GM19025 (cell line): Measurements from ENCODE around the gene NPAS1.
"Not testable (repeated sequence)": the region's sequence is repeated elsewhere in the genome, so short reads cannot be mapped to it uniquely, and the experiment has no call there.

Experiments
- ATAC-seq: cut with Tn5 transposase; IDR thresholded peaks from one replicate; pipeline ENCODE4 v1.9.1; 2021; ENCODE audit warnings: mild to moderate bottlenecking, low read depth, moderate library complexity; ENCODE audit not compliant: unreplicated experiment

Gene NPAS1

DNA sequence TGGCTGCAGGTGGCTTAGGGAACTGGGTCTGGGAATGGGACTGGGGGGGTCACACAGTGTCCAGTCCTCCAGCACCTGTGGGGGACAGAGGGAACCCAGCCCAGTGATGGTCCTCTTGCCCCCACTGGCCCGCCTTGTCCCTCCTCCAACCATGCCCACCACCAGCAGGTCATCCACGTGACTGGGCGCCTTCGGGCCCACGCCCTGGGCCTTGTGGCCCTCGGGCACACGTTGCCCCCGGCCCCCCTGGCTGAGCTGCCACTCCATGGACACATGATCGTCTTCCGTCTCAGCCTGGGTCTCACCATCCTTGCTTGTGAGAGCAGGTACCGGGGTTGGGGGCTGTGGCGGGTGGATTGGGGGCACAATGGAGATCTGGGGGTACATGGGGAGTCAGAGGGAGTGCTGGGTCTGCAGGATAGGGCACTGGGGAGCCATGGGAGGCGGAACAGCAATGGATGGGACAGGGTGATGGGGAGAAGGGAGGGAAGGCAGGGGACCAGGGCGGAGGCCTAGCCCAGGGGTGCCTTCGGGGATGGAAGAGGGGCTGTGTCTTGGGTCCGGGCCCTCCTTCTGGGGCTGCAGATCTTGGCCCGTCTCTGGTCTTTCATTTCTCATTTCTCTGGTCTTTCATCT lies 19.7 kb downstream of the NPAS1 start:
- no peak for ATAC-seq

DNA sequence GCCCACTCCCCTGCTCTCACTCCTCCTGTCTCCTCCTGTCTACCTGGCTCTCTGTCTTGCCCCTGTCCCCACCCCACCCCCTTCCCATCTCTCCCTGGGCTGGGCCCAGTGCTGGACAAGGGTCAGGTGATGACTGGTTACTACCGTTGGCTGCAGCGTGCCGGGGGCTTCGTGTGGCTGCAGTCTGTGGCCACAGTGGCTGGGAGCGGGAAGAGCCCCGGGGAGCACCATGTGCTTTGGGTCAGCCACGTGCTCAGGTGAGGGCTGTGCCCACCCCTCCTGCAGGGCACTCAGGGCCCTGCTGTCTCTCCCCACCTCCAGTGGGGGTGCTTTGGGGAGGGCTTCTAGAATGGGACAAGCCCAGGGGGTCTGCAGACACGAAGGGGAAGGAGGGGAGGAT lies 21.2 kb downstream of the NPAS1 start:
- ATAC-seq = no peak

DNA sequence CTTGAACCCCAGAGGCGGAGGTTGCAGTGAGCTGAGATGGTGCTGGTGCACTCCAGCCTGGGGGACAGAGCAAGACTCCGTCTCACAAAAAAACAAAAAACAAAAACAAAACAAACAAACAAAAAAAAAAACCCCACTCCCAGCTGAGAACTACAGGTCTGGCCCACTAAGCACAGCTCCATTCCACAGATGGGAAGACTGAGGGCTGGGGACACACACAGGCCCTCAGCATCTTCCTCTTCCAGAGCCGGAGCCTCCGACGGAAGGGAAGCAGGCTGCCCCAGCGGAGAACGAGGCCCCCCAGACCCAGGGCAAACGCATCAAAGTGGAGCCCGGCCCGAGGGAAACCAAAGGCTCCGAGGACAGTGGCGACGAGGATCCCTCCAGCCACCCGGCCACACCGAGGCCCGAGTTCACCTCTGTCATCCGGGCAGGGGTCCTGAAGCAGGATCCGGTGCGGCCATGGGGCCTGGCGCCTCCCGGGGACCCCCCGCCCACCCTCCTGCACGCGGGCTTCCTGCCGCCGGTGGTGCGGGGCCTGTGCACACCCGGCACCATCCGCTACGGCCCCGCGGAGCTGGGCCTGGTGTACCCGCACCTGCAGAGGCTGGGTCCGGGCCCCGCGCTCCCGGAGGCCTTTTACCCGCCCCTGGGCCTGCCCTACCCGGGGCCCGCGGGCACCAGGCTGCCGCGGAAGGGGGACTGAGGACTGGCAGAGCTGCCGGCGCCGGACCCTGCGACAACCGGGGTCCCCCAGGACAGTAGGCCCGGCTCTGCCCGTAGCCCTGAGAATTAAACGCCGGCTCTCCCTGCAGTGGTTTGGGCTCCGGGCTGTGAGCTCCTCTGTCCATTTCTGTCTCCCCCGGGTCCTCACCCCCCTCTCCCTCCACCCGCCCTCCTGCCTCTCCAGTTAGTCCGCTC lies 25.6 kb downstream of the NPAS1 start:
- no peak for ATAC-seq

DNA sequence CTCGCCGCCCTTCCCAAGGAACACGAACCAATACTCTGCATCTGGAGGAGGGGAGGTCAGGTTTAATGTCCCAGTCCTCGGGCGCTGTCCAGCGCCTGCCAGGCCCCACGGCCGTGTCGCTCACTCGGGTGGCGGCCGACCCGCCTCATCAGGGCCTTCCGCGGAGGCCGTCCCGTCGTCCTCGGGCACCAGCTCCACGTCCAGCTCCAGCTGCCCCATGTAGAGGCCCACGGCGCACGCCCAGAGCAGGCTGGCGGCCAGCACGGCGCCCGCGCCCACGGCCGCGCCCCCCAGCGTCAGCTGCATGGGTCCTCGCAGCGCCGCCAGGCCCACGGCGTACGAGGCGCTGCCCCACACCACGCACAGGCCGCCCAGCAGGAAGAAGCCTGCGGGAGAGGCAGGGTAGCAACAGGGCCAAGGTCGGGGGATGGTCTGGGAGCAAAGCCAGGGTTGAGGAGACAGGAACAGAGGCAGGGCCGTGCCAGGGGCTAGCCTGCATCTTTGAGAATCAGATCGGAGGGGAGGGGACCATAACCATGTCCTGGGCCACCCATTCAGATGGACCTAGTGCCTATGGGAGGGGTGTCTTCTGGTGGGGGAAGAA lies 26.3 kb downstream of the NPAS1 start:
- no peak for ATAC-seq

DNA sequence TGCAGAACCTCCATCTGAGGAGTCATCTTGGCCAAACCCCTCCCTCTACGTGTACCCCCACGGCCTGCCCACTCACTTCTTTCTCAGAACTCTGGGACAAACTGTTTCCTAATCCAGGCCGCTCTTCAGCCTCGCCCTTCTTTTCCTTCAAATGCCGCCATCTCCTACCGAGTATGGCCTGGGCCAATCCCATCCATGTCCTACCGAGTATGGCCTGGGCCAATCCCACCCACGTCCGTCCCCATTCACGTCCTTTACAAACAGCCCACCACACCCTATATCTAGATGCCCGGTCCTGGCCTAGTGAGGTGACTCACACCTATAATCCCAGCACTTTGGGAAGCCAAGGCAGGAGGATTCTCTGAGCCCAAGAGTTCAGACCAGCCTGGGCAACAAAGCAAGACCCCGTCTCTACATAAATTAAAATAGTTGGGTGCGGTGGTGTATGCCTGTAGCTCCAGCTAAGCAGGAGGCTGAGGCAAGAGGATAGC lies 27.7 kb downstream of the NPAS1 start:
- ATAC-seq = no peak

DNA sequence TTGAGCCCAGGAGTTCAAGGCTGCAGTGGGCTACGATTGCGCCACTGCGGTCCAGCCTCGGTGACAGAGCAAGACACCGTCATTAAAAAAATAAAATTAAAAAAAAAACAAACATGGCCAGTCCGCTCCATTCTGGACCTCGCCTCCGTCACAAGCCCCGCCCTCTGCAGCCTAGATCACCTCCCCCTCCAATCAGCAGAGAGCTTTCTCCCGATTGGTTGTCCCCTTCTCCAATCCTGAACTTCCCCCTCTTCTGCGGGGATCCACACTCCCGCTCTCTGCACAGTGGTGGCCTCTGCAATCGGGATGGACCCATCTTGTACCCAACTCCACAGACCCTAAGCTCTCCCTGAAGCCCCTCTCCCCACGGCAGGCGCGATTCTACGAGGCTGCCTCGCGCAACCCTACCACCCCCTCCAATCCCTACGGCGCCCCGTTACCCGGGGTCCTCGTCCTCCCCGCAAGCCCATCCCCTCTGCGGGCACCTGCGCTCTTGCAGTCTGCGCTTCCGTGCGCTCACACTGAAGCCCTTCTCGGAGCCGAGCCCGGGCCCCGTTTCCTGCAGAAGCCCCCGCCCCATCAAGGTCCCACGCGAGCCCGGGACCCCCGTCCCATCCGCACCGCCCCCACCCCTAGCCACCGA lies 28.2 kb downstream of the NPAS1 start:
- ATAC-seq = peak; percentile 16

DNA sequence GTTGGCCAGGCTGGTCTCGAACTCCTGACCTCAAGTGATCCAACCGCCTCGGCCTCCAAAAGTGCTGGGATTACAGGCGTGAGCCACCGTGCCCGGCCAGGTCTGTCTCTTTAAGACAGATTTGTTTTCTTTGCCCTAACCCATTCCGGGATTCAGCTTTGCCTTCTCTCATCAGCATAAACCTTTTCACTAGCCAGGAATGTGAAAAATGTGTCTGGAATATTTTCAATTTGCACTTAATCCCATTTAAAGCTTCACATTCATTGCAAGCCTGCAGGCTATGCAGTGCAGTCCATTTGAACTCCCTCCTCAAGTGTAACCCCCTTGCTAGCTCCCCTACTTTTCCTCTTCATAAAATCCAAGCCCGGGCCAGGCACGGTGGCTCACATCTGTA lies 29.7 kb downstream of the NPAS1 start:
- no peak for ATAC-seq

DNA sequence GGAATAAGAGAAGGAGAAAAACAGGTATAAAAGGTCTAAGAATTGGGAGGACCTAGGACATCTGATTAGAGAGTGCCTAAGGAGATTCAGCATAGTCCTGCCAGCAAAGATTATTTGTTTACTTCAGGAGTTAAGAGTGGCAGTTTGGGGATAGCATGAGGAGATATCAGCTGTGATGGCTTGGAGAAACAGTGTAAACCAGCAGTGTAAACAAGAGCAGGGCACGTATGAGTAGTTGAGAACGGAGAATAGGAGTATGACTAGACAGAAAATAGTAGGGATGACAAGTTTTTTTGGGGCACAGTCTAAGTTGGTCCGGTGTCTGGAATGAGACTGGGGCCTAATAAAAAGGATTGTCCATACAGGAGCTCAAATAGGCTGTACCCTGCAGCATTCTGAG lies 30.9 kb downstream of the NPAS1 start:
- ATAC-seq = not testable (repeated sequence)

DNA sequence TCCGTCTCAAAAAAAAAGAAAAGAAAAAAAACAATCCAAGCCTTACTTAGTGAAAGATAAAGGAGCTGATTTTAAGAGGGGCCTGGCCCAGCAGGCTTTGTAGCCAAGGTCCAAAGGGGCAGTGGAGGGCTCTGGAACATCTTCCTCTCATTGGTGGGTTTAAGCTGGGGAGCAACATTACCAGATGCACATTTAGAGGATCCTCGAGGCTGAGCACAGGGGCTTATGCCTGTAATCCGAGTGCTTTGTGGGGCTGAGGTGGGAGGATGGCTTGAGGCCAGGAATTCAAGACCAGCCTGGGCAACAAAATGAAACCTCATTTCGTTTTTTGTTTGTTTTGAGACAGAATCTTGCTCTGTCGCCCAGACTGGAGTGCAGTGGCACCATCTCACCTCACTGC lies 36.8 kb downstream of the NPAS1 start:
- no peak for ATAC-seq

DNA sequence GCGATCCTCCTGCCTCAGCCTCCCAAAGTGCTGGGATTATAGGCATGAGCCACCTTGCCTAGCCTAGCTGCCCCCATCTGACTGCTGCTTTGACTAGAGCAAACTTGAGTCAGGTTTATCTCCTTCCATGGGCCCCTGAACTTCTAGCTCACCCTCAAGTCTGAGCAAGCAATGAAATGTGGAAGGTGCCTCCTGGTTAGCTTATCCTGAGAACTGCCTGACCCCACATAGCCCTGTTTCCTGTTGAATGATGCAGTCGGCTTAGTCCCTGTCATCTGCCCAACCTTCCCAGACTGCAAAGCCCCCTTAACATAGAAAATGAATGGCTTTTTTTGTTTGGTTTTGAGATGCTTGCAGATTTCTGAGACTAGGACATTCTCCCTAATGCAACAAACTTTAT lies 37.7 kb downstream of the NPAS1 start:
- ATAC-seq = no peak

DNA sequence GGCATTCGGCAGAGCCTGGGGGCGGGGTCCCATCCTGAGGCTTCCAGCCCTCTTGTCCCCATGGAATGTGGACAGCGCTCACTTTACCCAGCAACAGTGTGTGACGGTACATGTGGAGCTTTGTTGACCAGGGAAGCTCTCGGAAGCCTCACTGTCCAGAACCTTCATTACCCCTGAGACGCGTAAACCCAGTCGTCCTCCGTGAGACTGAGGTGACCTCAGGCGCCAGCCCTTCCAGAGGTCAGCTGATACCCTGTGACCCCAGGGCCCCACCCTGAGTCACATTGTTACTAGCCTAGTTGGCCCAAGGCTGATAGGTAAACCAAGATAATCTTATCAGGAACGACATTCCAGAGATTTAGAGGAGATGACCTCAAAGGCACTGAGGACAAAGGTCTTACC lies 39.0 kb downstream of the NPAS1 start:
- ATAC-seq = no peak

DNA sequence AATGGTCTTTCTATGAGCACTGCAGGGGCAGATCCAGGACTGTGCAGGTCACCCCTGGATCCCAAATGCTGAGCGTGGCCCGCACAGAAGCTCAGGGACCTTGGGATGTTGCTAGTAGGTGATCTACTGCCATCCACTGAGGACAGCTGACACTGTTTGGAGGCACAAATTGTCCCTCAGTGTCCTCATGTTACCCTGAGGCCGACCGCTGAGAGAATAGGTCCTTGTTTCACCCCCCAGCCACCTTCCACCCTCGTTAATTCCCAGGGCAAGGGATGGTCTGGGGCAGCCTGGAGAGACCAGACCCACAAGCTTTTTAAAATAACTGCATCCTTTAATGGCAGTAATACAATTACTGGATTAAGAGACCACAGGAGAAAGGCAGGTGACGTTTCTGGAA lies 44.2 kb downstream of the NPAS1 start:
- ATAC-seq = no peak

DNA sequence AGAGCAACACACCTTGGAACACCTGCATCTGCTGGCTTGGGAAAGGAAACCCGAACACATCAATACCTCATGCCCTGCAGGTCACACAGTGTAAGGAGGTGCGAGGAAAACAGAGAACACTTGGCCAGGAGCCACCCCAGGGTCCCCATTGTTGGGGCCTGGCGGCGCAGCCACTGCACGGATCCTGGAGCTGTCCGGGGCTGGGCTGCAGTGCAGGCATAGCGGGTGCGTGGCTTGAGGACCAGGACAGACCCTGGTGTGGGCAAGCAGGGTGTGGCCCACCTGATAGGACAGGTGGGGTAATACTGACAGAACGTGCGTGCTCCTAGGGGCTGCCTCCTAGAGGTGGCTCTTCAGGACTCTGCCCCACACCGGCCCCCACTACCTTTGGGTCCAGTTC lies 45.6 kb downstream of the NPAS1 start:
- no peak for ATAC-seq

DNA sequence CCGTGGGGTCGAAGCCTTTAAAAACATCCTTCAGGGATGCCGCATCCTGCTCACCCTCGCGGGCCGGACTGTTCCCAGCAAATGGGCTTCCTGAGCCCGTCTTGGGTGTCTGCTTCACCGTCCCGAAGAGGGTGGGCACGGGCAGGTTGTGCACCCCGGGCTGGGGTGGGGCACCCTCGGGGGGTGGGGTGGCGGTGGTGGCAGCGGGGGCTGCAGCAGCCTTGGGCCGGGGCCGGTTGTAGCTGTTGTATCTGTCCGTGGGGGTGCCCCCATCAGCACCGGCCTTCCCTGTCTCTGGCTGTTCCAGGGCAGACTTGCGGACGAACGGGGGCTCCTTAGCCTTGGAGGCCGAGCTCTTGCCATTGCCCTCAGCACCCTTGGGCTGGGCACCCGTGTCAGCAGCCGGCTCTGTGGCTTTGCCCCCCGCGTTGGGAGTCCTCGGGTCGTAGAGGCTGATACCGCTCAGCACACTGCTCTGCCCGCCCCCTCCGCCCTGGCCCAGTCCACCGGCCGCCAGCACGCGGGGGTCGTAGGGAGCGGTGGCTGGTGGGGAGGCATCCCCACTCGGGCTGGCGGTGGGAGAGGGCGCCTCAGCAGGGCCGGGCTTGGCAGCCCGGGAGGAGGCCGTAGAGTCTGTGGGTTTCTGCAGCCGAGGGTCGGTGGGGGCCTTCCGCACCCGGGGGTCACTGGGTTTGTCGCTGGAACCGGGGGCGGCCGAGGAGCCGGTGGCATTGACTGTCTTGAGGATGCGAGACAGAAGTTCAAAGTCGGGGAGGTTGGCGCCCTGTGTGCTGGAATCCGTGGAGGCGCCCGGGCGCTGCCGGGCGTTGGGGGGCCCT lies 47.0 kb downstream of the NPAS1 start:
- ATAC-seq = no peak

DNA sequence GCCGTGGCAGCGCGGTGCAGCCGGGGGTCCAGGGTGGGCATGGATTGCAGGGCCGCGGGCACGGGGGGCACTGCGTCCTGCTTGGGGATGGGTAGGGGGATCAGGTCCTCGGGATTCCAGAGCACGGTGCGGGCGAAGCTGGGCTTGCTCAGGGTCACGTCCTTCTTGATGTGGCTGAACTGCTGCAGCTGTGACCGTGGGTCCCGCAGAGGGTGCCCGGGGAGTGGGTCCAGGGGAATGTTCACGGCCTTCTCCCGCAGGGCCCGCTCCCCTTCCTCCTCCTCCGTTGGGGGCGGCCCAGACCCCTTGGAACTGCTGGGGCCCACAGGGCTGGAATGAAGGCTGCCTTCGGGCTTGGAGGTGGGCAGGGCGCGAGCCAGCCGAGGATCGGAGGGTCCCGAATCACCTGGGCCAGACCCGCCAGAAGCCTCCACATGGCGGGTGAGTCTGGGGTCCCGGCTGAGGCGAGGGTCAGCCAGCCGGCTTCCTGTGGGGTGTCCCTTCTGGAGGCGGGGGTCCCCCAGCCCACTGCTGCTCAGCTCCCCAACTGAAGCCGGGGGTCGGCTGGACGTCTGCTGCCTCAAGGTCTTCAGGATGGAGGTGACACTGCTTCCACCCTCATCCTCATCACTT lies 47.7 kb downstream of the NPAS1 start:
- ATAC-seq = no peak

DNA sequence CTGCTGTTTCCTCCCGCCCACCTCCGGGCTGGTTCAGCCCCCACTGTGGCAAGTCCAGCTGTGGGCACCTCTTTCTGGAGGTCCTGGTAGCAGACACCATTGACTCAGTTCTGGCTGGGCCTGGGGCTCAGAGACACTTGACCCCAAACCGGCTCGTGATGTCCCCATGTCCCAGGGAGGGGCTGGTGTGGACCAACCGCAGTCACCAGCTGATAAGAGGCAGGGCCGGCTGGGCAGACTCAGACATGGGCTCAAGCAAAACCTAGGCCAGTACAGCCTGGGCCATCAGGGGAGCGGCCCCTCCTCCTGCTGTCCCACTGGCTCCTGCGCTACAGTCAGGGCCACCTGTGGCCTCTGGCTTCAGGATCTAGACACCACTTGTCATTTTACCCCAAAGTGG lies 48.6 kb downstream of the NPAS1 start:
- ATAC-seq = no peak

DNA sequence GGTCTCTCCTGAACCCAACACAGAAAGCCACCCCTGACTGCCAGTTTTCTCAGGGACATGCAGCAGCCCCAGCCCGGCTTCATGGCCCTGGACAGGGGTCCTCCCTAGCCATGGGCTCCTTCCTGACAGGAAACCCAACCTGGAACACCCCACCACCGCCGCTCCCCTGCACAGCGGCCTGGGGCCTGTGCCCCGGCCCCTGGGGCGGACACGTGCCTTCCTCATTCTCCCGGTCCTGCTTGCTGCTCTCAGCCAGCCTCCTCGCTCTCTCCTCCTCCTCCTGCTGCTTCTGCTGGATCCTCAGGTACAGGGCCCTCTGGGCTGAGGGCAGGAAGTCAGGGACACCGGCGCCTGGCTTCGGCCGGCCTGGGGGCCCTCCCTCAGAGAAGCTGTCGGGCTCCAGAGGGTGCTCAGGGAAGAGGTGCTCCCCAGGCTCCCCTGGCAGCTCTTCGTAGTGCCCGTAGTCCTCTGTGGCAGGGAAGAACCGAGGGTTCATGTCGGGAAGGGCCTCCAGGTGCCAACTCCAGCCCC lies 49.3 kb downstream of the NPAS1 start:
- no peak for ATAC-seq

DNA sequence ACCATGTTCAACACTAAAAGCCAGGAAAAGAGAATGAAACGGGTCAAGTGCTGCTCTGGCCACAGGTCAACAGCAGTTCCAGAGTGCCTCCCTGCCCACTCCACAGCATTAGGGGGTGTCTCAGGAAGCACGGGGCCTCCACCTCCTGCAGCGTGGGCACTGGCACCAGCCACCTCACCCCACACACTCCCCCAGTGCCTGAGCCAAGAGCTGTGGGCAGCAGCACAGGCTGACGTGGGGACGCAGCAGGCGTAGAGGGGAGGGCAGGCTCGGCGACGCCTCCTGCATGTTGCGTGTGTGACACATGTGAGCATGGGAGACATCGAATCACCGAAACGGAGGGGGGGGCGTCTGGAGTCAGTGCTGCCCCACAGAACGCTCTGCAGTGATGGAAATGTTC lies 50.2 kb downstream of the NPAS1 start:
- ATAC-seq = no peak

DNA sequence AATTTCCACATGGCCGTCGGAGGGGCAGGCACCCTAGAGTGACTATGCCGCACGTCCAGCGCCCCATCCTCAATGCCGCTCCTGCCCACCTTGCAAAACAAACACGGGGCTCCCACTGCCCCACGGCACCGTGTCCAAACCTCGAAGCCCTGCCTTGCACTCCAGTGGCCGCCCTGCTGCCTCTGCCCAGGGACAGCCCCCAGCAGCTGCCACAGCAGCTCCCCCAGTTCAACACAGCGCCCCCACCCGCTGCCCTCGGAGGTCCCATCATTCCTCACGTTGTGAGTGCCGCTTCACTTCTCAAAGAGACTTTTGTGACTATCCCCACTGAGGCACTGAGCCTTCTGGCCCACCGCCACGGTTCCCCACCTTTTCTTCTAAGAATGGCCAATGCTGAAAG lies 51.1 kb downstream of the NPAS1 start:
- ATAC-seq = no peak
